Transverse colon (tissue), 4 donors: ENCODE data around the gene RIPOR1.
"Not testable (repeated sequence)": the region's sequence is repeated elsewhere in the genome, so short reads cannot be mapped to it uniquely, and the experiment has no call there.

Experiments used
- CTCF ChIP-seq, 5 experiments: fragments of 200-600 bp in 3 of 5; fragments of 450-650 bp in 2 of 5; sonication (generic) in 3 of 5; IDR thresholded peaks; 1 replicate in 2 of 5; 2 replicates in 3 of 5; pipeline ENCODE4 v1.5.1; 2016 to 2017; ENCODE audit warnings: antibody characterized with exemption in 5 of 5, inconsistent platforms in 3 of 5, mild to moderate bottlenecking in 2 of 5, moderate library complexity in 1 of 5
- EP300 ChIP-seq: sonication (generic); formaldehyde crosslinking; IDR thresholded peaks from one replicate; pipeline ENCODE4 v1.6.1; 2017; ENCODE audit warnings: antibody characterized with exemption, low read depth
- POLR2A ChIP-seq: fragments of 450-650 bp; IDR thresholded peaks from one replicate; pipeline ENCODE4 v1.6.1; 2016; ENCODE audit warnings: antibody characterized with exemption, mild to moderate bottlenecking, moderate library complexity
- POLR2AphosphoS5 ChIP-seq, 3 donors: sonication (generic); formaldehyde crosslinking; IDR thresholded peaks; one replicate each; pipeline ENCODE4 v1.6.1; 2016; ENCODE audit warnings: antibody characterized with exemption in 3 of 3

- not testable (repeated sequence) for TF ChIP-seq CTCF (IDR thresholded peaks at IDR 0.05); POLR2A; EP300; POLR2AphosphoS5 (IDR thresholded peaks at IDR 0.05)
These were observed 5.4 kb downstream of the RIPOR1 start for GRCh38 chr16:67533987-67534386.
